Measurements from ENCODE around the gene TEX29.

TEX29 gene

DNA sequence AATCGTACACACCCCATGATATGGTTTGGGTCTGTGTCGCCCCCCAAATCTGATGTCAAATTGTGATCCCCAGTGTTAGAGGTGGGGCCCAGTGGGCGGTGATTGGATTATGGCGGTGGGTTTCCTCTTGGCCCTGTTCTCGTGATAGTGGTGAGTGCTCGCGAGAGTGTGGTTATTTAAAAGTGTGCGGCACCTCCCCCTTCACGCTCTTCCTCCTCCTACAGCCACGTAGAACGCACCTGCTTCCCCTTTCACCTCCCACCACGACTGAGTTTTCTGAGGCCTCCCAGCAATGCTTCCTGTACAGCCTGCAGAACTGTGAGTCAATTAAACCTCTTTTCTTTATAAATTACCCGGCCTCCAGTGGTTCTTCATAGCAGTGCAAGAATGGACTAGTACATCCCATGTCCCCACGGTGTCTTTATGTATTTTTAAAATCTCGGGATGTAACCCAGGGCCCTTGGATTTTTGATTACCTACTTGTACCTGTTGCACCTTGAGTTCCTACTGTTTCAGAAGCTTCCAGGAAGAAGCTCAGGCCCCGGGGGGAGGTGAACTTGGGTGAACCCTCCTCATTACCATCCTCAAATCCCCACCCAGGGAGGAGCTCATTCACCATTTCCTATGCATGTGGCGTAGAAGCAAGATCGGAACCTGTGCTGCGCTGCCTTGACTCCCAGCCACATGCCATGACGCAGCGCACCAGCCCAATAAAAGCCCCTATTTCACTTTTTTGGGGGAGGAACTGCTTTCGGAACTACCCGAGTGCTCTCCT, 52.4 kb downstream of the TEX29 start:
- DNase-seq: no peak

DNA sequence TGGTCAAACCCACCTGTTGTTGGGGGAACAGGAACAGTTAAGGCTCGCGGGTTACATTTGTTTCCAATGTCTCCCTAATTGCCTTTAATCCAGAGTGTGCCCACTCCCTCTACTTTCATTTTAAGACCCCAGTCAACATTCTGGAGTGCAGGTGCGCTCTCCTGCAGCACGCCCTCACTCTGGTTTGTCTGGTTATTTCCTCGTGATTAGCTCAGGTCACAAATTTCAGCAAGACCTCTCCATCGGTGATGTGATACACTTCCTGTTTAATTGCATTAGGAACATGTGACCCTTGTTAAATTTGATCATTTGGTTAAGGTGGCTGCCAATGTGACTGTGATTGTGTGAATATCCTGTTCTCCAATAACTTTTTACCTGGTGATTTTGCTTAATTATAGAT, 53.0 kb downstream of the TEX29 start:
- DNase-seq: no peak

DNA sequence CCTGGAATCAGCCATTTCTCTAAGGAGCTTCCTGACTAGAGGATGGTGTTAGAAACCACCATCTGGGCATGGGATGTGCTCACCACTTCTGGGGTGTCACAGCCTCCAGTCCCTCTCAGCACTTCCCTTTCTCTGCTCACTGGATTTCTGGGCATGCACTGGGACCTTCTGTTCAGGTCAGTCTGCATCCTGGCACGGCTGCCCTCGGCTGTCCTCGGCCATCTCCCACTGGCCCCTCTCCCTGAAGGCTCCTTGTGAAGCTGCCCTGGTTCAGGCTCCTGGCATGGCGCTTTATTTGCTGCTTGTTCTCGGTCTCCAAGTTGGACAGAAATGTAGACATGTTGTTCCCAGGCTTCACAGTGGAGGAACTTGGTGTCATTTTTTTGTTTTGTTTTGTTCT, 60.0 kb downstream of the TEX29 start:
- no peak for DNase-seq

DNA sequence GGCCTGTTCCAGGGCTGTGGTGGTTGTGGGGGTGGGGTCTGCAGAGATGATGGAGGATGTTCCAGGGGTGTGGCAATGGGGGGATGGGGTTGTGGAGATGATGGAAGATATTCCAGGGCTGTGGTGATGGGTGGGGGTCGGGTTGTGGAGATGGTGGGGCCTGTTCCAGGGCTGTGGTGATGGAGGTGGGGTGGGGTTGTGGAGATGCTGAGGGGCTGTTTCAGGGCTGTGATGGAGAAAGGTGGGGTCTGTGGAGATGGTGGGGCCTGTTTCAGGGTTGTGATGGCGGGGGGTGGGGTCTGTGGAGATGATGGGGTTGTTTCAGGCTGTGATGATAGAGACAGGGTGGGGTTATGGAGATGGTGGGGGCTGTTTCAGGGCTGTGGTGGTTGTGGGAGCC, 62.0 kb downstream of the TEX29 start:
- no peak for DNase-seq

DNA sequence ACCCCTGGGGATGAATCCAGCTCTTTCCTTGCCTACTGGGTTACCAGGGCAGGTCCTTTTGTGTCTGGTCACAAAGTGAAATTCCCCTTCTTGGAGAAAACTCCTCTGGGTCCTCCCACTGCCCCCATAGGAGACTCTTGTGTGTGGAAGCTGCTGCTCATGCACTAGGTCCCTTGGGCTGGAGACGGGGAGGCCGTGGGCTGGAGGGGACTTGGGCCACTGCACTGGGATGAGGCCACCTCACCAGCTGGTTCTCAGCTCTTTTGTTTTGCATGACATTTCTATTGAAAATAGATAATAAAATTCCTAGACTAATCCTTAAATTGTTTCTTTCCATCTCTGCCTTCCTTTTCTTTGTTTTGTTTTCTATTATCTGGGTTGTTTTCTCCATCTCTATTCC, 62.4 kb downstream of the TEX29 start:
- no peak for DNase-seq

DNA sequence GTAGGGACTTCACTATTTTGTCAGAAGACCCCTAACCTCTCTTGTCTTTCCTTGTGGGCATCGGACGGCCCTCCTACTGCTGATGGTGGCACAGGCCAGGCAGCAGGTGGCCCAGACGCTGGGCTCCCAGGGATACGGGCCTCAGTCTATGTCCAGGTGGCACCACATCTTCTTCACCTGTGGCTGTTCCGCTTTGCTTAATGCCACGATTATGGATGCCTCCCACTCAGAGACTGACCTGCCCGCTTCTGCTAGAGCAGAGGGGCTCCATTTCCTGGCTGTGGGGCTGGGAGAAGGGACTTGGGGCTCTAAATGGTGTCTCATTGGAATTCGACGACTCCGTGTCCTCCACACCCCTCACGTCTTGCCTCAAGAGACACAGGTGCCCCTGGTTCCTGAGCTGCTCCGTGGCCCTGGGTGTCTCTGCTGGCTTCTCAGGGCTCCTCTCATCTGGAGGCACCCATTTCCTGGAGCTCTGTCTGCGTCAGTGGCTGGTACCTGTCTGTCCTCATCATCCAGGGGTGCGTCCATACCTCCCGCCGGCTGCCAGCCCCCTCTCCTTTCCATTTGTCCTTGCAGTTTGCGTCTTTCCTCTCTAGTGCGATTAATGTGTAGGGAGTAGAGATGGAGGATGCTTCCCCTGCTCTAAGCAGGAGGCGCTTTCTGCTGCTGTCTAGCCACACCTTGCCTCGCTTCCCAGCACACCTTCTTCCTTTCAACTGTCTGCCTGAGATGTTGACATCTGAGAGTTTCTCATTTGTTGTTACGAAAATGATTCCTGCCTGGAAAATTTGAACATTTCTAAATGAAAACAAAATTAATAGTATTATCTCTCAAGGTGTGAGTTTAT, 63.4 kb downstream of the TEX29 start:
- DNase-seq: no peak

DNA sequence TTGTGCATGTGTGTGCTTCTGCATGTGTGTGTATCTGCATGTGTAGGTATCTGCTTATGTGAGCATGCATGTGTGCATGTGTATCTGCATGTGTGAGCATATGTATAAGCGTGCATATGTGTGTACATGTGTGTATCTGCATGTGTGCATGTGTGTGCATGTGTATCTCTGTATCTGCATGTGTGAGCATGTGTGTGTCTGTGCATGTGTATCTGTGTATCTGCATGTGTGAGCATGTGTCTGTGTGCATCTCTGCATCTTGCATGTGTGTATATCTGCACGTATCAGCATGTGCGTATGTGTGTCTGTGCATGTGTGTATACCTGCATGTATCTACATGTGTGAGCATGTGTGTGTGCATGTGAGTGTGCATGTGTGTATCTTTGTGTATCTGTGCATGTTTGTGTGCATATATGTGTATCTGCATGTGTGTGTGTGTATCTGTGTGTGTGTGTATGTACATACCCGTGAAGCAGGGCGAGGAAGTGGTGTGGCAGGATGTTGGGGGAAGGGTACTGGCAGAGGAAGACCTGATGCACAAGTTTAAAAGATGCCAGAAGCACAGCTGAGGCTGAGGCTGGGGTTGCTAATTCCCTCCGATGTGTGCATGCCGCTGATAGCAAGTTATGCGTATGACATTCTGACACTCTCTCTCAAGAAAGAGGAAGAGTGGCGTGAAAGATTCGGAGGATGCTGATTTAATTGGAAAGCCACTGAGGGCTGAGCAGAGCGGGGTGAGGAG, 64.2 kb downstream of the TEX29 start:
- peak in 1 of 2 donors; percentile 4 for DNase-seq

DNA sequence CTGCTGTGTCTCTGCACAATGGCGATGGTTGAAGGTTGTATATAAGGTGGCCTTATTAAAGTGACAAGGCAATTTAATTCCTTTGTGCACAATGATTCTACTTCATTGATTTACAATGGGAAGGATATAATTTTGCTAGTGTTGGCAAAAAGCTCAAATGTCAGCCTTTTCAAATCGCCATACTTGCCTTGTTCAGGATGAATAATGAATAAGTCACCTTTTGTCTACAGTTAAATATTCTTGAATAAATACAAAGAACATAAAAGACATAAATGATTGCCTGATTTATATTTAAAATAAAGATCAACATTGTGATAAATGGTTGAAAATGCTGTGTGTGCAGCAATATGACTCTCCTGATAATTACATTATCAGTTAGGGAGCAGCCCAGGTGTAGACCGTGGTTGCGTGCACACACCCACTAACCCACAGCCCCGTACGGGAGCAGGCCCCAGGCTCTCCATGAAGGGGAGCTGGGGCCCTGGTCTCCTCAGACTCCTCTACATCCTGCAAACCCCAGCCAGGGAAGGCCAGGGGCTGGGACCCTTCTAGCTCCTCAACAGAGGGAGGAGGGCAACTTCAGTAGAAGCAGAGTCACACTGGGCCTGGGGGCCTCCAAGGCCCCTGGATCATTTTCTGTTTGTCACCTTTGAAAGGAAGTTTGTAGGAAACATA, 64.9 kb downstream of the TEX29 start:
- DNase-seq: no peak

DNA sequence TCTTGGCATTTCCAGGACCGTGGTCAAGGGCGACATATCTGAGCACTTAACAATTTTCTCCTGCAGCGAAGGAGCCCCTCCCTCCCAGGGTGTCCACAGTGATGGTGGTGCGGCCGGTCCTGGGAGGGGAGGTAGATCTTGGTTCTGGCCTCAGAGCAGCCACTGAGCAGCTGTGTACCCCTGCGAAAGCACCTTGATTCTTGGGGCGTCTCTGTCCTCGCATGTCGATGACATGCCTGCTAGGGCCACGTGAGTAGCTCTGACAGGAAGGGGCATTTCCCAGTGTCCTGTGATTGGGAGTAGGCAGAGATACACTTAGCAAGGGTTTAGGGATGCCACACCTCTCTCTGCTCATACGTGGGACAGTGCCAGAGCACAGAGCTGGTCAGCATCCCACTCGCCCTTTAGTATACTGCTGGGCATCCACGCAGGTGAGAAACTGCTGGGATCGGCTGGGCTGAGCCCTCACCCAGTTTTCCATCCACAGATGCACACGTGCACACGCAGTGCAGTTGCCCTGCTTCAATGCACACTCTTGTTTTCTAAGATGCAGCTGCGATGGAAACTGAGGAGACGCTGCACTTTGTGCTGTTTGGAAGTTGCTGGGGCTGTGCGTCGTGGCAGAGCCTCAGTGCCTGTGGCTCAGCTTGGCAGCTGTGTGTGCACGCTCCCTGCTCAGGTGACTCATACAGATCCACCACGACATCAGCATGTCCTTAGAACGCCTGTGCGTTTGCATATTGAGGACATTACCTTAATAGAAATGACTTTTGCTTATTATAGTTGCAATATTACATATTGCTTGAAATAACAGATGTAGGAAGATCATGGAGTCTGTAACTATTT, 66.8 kb downstream of the TEX29 start:
- DNase-seq: no peak

DNA sequence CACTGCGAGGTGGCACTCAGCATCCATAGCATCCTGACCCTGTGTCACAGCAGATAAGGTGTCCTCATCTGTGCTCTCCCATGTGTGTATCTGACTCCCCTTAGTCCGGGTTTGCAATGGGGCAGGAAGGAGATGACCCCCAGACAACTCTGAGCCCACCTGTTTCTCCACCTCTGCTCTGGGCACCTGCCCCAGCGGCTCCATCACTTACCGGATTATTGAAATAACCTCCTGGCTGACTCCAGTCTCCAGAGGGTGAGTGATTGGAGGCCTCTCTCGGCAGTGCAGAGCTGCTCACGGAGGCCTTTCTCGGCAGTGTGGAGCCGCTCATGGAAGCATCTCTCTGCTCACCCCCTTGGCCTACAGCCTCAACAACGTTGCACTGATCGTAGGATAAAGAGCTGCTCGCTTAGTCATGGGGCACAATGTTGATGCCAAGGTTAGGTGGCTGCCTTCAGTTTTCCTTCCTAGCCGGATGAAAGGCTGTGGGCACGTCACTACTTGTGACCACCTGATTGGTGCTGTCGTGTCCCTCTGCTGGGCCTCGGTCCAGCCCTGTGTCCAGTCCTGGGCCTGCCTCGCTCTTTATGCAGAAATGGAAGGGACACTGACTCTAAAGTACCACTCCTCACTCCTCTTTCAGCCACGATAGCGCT, 67.6 kb downstream of the TEX29 start:
- DNase-seq: no peak

DNA sequence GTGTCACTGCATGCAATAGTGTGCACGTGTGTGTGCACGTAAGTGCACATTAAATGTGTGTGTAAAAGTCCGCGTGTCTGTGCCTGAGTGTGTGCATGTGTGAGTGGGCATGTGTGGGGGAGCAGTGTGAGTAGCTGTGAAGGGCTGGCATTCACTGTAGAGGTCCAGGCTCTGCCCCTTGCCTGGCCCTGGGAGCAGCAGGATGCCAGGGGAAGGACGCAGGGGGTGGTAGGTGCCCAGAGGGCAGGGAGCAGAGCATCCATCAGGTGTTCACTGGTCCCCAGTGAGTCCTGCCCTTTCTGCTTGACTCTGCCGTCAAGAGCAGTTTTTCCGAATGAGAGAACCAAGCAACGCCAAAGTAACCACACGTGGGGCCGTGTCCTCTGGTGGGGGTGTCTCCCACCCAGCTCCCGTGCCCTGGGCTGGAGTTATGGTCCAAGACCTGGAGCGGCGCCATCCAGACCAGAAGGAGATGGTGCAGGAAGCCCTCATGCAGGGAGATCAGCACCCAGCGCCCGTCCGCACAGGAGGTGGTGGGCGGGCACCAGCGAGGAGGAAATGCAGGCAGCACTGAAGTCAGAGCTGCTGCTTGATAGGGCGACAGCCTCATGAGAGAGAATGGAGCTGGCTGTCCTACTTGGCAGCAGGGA, 68.5 kb downstream of the TEX29 start:
- no peak for DNase-seq

DNA sequence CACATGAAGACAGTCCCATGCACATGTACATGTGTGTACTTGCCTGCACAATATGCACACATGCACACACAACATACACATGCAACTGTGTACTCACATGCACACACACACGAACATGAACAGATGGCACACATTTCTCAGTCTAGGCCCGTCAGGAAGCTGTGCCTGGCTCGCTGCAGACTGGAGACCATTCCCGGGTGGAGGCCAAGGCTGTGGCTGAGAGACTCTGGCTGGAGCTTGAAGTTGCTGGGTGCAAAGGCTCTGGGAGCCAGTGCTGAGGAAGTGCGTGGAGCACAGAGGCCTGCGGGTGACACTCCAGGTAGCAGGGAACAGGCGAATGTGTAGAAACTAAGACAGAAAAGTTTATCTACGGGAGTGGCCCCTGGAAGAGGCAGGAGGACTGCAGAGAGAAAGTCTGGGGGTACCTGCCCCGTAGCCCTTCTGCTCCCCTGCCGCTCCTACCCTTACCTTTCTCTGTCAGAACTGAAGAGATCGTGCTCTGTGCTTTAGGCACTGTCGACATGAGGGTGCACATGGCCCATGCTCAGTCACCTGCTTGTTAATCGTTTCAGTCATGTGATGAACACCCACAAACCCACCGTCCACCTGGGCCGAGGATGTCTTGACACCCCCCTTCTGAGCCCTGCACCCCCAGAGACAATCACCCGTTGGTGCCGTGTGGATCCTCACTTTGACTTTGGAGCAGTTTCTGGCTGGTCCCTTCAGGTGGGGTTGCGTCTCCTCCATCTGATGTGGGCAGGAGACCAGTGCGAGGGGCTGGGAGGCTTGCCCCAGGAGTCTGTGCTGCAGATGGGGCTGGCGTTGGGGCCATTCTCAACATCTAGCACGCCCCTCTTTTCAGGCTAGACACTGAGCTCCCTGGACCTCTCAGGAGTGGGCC, 69.4 kb downstream of the TEX29 start:
- DNase-seq: no peak

DNA sequence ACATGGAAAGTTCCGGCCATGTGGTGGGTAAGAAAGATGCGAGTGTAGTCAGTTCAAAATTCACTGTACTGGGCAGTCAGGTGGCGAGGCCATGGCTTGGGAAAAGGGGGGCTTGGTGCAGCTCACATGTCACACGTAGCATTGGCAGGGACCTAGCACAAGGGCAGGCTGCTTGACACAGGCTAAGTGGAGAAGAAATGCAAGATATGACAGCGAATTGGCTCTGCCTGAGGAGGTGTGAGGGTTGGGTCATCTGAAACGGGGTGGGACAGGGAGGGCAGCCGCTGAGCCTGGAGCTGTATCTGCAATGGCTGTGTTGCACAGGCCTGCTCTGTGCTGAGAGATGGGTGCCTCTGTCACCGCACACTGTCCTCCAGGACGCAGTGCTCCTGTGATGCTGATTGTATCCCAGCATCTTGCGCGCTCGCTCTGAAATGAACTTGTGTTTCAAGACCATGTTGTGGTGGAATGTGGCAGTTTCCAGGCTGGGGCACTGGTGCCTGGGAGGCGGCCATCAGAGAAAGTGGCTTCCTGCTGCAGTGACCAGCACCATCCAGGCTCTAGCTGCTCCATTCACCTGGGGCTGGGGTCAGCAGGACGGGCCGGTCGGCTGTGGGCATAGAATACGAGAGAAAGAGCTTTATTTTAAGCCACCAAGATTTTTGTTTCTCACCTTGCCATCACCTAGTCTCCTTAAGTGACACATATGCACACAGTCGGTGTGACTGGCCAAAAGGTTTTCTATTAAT, 70.3 kb downstream of the TEX29 start:
- DNase-seq: no peak

DNA sequence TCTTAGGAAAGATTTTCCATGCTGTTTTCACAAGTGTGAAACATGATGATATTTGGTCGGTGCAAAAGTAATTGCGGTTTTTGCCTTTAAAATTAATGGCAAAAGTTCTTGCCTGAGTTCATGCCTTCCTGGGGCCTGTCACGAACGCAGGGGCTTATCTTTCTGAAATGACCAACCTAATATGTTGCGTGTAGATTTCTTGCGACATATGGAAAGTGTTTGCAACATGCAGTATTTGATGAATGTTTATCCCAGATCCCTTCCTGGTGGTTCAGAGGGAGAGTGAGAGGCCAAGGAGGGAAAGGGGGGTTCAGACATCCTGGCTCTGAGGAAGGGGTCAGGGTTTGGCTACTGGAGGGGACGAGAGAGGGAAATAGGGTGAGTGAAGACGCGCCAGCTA, 72.0 kb downstream of the TEX29 start:
- DNase-seq: no peak

DNA sequence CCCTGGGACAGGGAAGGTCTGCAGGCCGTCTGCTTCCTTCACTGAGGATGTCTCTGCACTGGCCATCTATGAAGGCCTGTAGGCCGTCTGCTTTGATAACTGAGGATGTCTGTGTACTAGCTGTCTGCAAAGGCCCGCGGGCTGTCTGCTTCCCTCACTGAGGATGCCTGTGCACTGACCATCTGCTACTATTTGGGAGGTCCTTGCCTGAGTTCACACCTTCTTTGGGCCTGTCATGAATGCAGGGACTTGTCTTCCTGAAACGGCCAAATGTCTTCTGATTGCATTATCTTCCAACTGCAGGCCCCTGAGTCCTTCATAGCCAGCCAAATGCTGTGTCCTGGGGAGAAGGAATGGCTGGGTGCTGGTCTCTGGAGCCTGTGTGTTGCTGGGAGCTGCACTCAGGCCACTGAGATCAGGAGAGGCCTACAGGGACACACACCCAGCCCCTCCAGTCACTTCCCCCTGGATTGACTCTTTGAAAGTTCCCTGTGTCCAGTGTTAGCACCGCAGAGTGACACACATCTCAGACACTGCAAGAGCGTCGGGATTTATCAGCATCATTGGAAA, 72.9 kb downstream of the TEX29 start:
- DNase-seq: no peak

Measured in CD4-positive, alpha-beta T cell treated with Interleukin-4 for 1 hour (primary cell).